HG02623 (cell line): ENCODE data around the gene COBL.

Experiments
- ATAC-seq: cut with Tn5 transposase; IDR thresholded peaks from one replicate; pipeline ENCODE4 v1.9.1; 2021; ENCODE audit warnings: moderate library complexity; ENCODE audit not compliant: unreplicated experiment

Gene COBL

GRCh38 chr7:51029701-51030191 is 286.9 kb downstream of the COBL start:
- ATAC-seq: no peak

- no peak for ATAC-seq
Measured at GRCh38 chr7:51029131-51029530, 287.5 kb downstream of the COBL start.

GRCh38 chr7:51027935-51028830 is 288.4 kb downstream of the COBL start:
- no peak for ATAC-seq

- ATAC-seq: no peak
Measured at GRCh38 chr7:51027106-51027934, 289.3 kb downstream of the COBL start.

GRCh38 chr7:51026341-51026740 is 290.3 kb downstream of the COBL start:
- ATAC-seq: no peak

- no peak for ATAC-seq
Measured at GRCh38 chr7:51025668-51026067, 290.9 kb downstream of the COBL start.

GRCh38 chr7:51024867-51025266 is 291.7 kb downstream of the COBL start:
- no peak for ATAC-seq

- ATAC-seq: no peak
Measured at GRCh38 chr7:51023547-51023946, 293.1 kb downstream of the COBL start.

GRCh38 chr7:51022821-51023220 is 293.8 kb downstream of the COBL start:
- ATAC-seq: no peak

- no peak for ATAC-seq
Measured at GRCh38 chr7:51021906-51022570, 294.6 kb downstream of the COBL start.

GRCh38 chr7:51020944-51021343 is 295.7 kb downstream of the COBL start:
- ATAC-seq: no peak

GRCh38 chr7:51019891-51020870 is 296.4 kb downstream of the COBL start:
- no peak for ATAC-seq

GRCh38 chr7:51019191-51019844 is 297.3 kb downstream of the COBL start:
- ATAC-seq: no peak

GRCh38 chr7:51017576-51018535 is 298.8 kb downstream of the COBL start:
- no peak for ATAC-seq

- no peak for ATAC-seq
Measured at GRCh38 chr7:51016546-51016945, 300.1 kb downstream of the COBL start.

GRCh38 chr7:51015581-51015980 is 301.0 kb downstream of the COBL start:
- ATAC-seq: no peak

GRCh38 chr7:51014811-51015210 is 301.8 kb downstream of the COBL start:
- no peak for ATAC-seq

- ATAC-seq: no peak
Measured at GRCh38 chr7:51013861-51014511, 302.6 kb downstream of the COBL start.
